HUDEP-2 (cell line): Measurements from ENCODE around the gene HACD1.

ENCODE experiments used
- DNase-seq, 76 experiments: peaks; one replicate each; lab custom pipeline; 2025; ENCODE audit not compliant: unreplicated experiment in 76 of 76; lab: John Stamatoyannopoulos, UW

The HACD1 gene

DNA sequence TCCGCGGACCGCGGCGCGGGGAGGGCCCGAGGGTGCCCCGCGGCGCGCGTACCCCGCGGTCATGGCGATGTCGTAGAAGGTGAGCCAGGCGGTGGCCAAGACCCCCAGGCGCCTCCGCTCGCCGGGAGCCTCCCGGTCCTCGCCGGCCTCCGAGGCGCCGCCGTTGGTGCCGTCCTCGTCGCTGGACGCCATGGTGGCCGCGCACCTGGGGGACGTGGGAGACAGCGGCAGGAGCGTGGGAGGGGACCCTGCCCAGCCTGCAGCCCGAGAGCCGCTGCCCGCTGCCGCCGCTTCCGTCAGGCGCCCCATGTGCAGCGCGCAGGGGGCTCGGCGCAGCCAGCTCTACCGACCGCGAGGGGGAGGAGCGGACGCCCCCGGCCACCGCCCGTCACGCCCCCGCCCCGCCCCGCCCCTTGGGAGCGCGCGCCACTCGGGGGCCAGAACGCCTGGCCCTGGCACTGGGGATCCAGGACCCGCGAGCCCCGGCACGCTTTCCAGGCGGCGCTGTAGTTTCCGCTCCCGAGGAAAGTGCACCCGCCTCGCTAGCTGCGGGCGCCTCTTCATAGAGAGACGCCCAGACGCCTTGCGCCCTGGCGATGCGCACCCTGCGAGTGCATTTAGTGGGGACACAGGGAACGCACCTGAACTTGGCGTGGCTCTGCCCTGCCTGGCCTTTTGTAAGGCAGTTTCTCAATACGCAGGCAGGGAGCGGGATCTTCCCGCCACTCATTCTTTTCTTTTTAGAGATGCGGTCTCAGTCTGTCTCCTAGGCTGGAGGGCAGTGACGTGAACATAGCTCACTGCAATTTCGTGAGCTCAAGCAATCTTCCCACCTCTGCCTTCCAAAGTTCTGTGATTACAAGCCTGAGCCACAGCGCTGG, at the start of gene HACD1:
Gene HACD1 (minus strand): TSS at position 344 of the 881 bp plus-strand sequence. CDS start 35 bp downstream, at position 309.
- peak in 75 of 76 experiments; percentile 3 to 87 (median 73) for DNase-seq

DNA sequence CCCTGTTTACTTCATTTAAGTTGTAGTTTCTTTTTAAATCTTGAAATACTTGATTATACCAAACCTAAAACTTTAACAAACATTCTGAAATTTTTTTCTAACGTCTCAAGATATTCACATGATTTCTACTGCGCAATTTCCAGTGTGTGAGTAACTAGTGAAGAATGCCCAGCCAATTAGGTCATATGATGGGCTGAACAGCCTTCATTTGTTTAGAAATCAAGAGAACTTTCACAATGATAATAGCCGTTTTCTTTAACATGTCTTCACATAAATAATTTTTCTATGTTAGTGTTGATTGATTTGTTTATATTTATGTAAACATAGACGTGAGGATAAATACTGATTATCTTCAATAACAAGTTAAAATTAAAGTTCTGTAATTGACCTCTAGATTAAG, 48.6 kb upstream of the HACD1 start:
- DNase-seq: peak in 9 of 76 experiments; percentile 10 to 32 (median 22)

GRCh38 chr10:17663450-17663849, 46.3 kb upstream of the HACD1 start:
- DNase-seq: no peak

GRCh38 chr10:17662193-17663138, 45.3 kb upstream of the HACD1 start:
- DNase-seq: peak in 72 of 76 experiments; percentile 11 to 100 (median 78)

- no peak for DNase-seq
Observed at GRCh38 chr10:17661510-17661909, 44.3 kb upstream of the HACD1 start.

DNA sequence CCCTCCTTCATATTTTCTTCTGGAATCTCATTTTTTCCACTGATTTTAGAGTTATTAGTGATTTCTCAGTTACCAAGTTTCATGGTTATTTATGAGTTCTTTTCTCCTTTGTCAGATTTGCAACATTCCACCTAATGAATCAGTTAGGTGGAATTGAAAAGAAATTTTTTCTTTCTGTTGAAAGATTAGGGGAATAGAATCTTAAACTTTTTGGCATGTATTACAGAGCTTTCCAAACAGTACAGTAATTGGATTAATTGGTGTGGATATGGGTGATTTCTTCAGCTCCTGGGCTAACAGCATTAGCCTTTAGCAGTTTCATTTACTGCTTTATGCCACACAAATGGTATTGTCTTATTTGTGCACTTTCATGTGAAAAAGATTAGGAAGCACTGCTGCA, 43.7 kb upstream of the HACD1 start:
- no peak for DNase-seq

DNA sequence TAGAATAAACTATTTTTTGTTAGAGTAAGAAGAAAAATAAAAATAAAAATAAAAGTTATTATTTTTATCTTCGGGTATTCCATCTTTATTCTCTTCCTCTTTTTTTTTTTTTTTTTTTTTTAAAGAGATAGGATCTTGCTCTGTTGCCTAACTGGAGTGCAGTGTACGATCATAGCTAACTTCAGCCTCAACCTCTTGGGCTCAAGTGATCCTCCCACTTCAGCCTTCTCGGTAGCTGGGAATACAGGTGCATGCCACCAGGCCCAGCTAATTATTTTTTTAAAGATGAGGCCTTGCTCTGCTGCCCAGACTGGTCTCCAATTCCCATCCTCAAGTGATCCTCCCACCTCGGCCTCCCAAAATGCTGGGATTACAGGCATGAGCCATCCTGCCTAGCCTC, 42.2 kb upstream of the HACD1 start:
- DNase-seq: peak in 3 of 76 experiments; percentile 3 to 29 (median 26)

- peak in 1 of 76 experiments; percentile 10 for DNase-seq
Observed at GRCh38 chr10:17657103-17657500, 39.9 kb upstream of the HACD1 start.

GRCh38 chr10:17655567-17656146, 38.5 kb upstream of the HACD1 start:
- DNase-seq: peak in 21 of 76 experiments; percentile 5 to 71 (median 29)

GRCh38 chr10:17655009-17655408, 37.8 kb upstream of the HACD1 start:
- no peak for DNase-seq

GRCh38 chr10:17652585-17652984, 35.4 kb upstream of the HACD1 start:
- no peak for DNase-seq

- DNase-seq: no peak
Observed at GRCh38 chr10:17651896-17652295, 34.7 kb upstream of the HACD1 start.

DNA sequence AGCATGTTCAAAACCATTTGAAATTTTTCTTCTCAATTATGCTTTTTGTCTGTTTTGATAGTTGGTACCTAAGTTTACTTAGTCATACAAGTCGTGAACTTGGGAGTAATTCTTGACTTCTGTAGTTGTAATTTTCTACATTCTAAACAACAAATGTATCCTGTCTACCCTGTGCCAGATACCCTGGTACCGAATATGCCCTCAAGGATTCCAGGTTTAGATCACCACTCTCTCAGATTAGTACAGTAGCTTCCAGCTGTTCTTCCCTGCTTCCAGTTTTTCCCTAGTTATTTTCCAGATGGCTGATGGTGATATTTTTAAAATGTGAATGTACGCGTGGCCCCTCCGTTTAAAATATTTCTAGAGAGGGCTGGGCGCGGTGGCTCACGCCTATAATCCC, 33.2 kb upstream of the HACD1 start:
- no peak for DNase-seq

GRCh38 chr10:17649836-17650235, 32.7 kb upstream of the HACD1 start:
- no peak for DNase-seq

- no peak for DNase-seq
Observed at GRCh38 chr10:17649052-17649451, 31.9 kb upstream of the HACD1 start.

- DNase-seq: no peak
Observed at GRCh38 chr10:17648243-17649035, 31.3 kb upstream of the HACD1 start.

GRCh38 chr10:17647326-17647725, 30.2 kb upstream of the HACD1 start:
- no peak for DNase-seq

DNA sequence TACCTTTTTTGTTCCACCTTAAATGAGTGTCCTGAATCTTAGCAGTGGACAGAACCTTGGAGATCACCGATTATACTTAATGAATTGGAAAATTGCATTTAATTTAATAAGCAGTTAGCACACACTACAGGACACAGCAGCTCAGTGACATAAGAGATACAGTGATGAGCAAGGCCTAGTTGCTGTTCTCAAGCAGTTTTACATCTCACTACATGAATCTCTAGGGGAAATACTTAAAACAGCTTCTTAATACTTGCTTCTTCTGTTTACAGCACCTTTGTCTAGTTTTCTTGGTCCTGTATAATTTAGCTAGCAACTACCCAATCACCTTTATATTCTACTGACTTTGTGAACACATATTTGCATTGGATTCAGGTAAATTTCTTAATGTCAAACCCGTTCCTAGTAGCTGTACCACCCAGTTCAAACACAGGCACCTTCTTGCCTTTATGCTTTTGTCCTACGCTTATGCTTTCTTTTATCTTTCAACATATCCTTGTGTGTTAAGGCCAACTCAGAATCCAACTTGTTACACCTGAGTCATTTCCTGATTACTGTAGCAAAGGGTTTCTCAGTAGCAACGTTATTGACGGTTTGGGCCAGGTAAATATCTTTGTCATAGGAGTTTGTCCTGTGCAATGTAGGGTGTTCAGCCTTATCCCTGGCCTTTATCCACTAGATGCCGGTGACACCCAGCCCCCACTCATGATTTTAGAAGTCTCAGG, 28.6 kb upstream of the HACD1 start:
- peak in 1 of 76 experiments; percentile 23 for DNase-seq

- DNase-seq: peak in 13 of 76 experiments; percentile 12 to 61 (median 35)
Observed at GRCh38 chr10:17644485-17644943, 27.3 kb upstream of the HACD1 start.
